Upper lobe of left lung (tissue), 6 donors: ENCODE measurements around the gene PRKCE. TPM values are rescaled to one million over a fixed set of nuclear protein-coding genes. Genes with fewer than 3 reads are reported as not detected.

Experiments
- ATAC-seq, 2 donors: fragments of 200-7000 bp; cut with Tn5 transposase; one replicate each; pipeline ENCODE4 v1.9.1; 2022; ENCODE audit warnings: mild to moderate bottlenecking in 2 of 2, moderate library complexity in 2 of 2; ENCODE audit not compliant: low FRiP score in 2 of 2
- DNase-seq, 2 donors: peaks; one replicate each; pipeline ENCODE4 v3.0.0-alpha.2; 2019 to 2020
- H3K27ac ChIP-seq, 4 donors: fragments of 200-600 bp; sonication (generic); one replicate each; pipeline ENCODE4 v1.5.1; 2016 to 2019
- H3K27me3 ChIP-seq, 4 donors: fragments of 200-600 bp; sonication (generic); one replicate each; pipeline ENCODE4 v1.5.1; 2017 to 2019
- H3K36me3 ChIP-seq, 4 donors: fragments of 200-600 bp; sonication (generic); one replicate each; pipeline ENCODE4 v1.5.1; 2016 to 2019
- H3K4me1 ChIP-seq, 4 donors: fragments of 200-600 bp; sonication (generic); one replicate each; pipeline ENCODE4 v1.5.1; 2018 to 2019
- H3K4me3 ChIP-seq, 4 donors: fragments of 200-600 bp; sonication (generic); one replicate each; pipeline ENCODE4 v1.5.1; 2017 to 2019; ENCODE audit warnings: mild to moderate bottlenecking in 2 of 4, moderate library complexity in 1 of 4
- H3K9me3 ChIP-seq, 4 donors: fragments of 200-600 bp; sonication (generic); one replicate each; pipeline ENCODE4 v1.5.1; 2018 to 2019
- EP300 ChIP-seq, 4 donors: sonication (generic); formaldehyde crosslinking; IDR thresholded peaks; one replicate each; pipeline ENCODE4 v1.5.1; 2017; ENCODE audit warnings: antibody characterized with exemption in 4 of 4, control low read depth in 2 of 4
- POLR2A ChIP-seq, 4 donors: fragments of 450-650 bp; IDR thresholded peaks; one replicate each; pipeline ENCODE4 v1.5.1; 2016 to 2017; ENCODE audit warnings: antibody characterized with exemption in 4 of 4, mild to moderate bottlenecking in 2 of 4
- POLR2AphosphoS5 ChIP-seq, 2 donors: sonication (generic); formaldehyde crosslinking; IDR thresholded peaks; one replicate each; pipeline ENCODE4 v1.5.1; 2017; ENCODE audit warnings: antibody characterized with exemption in 2 of 2
- WGBS, 2 donors: methylation state at CpG; one replicate each; pipeline ENCODE4 v1.1.5; 2017 to 2018; 5-methylcytosine and 5-hydroxymethylcytosine counted together
- total RNA-seq, 6 donors: library from RNA; depleted of rRNA in 4 of 6; stranded (reverse); fragments of >200 nt in 4 of 6; gene quantifications; one replicate each; pipeline versions ENCODE4 v1.1.0 to v1.2.1, GENCODE V29; 2016 to 2021
- TF ChIP-seq, protein P1 (sequence below), 6 experiments: fragments of 450-650 bp in 4 of 6; fragments of 200-600 bp in 2 of 6; sonication (generic) in 2 of 6; IDR thresholded peaks; one replicate each; pipeline ENCODE4 v1.5.1; 2016 to 2019; ENCODE audit warnings: antibody characterized with exemption in 6 of 6
- donor health status: DM: no; HTN: no; CAD: no; lungs with moderate emphysema.
- donor health status: DM: no; HTN: yes; CAD: no; lungs with severe emphysema.

The PRKCE gene
- total RNA-seq, 6 donors from 2014 or later = 54.9 to 124 (median 75.6) TPM

DNA sequence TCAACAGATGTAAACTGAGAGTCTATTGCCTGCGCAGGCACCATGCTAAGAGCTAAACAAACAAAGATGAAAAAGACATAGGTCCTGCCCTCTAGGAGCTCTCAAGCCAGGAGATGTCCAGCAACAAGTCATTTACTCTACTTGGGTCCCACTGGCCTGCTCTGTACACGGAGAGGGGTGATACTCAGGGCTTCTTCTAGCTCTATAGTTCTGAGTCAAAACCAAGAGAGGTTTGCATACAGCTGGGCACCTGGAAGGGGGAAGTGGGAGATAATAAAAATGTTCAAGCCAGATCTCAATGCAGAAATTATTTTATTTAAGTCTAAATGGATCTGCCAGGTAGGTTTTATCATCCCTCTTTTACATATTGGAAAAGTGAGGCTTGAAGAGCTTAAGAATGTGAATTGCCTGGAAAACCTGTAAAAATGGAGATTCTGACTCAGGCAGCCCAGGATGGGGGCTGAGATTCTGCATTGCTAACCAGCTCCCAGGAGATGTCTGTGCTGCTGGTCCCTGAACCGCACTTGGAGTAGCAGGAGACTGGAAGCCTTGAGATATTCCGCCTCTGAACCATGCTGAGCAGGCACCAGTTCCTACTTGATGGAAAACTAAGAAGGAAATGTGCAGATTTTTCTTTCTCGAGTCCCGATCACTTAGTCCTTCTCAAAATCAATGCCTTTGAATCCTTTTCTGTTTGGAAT, 201.1 kb downstream of the PRKCE start:
- DNase-seq (no peak), ATAC-seq (no peak)
- Histone ChIP-seq H3K4me1 (peaks cover 0 to 14% (median 3%) of the 10 kb centered on the region in 4 donors), H3K27me3 (no peaks in the 10 kb centered on the region), H3K36me3 (no peaks in the 10 kb centered on the region), H3K9me3 (no peaks in the 10 kb centered on the region), H3K27ac (no peak overlapping the region), H3K4me3 (no peak overlapping the region)
- TF ChIP-seq POLR2A (IDR thresholded peaks at IDR 0.05) (no peak), POLR2AphosphoS5 (IDR thresholded peaks at IDR 0.05) (no peak), EP300 (IDR thresholded peaks at IDR 0.05) (no peak)
- TF ChIP-seq, protein P1, sequence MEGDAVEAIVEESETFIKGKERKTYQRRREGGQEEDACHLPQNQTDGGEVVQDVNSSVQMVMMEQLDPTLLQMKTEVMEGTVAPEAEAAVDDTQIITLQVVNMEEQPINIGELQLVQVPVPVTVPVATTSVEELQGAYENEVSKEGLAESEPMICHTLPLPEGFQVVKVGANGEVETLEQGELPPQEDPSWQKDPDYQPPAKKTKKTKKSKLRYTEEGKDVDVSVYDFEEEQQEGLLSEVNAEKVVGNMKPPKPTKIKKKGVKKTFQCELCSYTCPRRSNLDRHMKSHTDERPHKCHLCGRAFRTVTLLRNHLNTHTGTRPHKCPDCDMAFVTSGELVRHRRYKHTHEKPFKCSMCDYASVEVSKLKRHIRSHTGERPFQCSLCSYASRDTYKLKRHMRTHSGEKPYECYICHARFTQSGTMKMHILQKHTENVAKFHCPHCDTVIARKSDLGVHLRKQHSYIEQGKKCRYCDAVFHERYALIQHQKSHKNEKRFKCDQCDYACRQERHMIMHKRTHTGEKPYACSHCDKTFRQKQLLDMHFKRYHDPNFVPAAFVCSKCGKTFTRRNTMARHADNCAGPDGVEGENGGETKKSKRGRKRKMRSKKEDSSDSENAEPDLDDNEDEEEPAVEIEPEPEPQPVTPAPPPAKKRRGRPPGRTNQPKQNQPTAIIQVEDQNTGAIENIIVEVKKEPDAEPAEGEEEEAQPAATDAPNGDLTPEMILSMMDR (IDR thresholded peaks at IDR 0.05) = no peak
- 89 to 91% methylated on average over 6 of the region's 6 CpGs for WGBS, 2 donors

DNA sequence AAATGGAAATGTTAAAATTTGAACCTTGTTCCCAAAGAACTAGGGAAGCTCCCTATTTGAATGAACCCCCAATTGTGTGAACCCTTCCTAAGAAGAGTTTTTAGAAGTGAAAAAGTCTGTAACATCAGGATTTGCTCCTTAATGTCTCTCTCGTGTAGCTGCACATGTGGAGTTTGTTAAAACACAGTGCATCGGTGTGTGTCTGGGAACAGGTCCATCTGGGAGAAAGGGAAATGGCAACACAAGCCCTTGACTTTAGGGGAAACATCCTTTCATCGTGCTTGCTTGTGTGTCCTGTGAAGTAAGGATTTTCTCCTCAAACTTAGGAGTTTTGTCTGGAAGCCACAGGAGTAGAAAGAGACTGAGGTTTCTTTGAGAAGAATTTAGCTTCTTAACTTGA, 203.9 kb downstream of the PRKCE start:
- Histone ChIP-seq H3K27ac (no peak overlapping the region), H3K4me3 (no peak overlapping the region), H3K36me3 (no peaks in the 10 kb centered on the region), H3K4me1 (peaks cover 7 to 21% (median 11%) of the 10 kb centered on the region in 4 donors), H3K27me3 (no peaks in the 10 kb centered on the region), H3K9me3 (no peaks in the 10 kb centered on the region)
- TF ChIP-seq, protein P1 (IDR thresholded peaks at IDR 0.05) = no peak
- TF ChIP-seq POLR2A (IDR thresholded peaks at IDR 0.05) = no peak
- no peak for TF ChIP-seq EP300 (IDR thresholded peaks at IDR 0.05)
- no peak for TF ChIP-seq POLR2AphosphoS5 (IDR thresholded peaks at IDR 0.05)
- 29 to 30% methylated on average over 3 of the region's 3 CpGs for WGBS, 2 donors
- ATAC-seq = no peak
- DNase-seq = no peak

DNA sequence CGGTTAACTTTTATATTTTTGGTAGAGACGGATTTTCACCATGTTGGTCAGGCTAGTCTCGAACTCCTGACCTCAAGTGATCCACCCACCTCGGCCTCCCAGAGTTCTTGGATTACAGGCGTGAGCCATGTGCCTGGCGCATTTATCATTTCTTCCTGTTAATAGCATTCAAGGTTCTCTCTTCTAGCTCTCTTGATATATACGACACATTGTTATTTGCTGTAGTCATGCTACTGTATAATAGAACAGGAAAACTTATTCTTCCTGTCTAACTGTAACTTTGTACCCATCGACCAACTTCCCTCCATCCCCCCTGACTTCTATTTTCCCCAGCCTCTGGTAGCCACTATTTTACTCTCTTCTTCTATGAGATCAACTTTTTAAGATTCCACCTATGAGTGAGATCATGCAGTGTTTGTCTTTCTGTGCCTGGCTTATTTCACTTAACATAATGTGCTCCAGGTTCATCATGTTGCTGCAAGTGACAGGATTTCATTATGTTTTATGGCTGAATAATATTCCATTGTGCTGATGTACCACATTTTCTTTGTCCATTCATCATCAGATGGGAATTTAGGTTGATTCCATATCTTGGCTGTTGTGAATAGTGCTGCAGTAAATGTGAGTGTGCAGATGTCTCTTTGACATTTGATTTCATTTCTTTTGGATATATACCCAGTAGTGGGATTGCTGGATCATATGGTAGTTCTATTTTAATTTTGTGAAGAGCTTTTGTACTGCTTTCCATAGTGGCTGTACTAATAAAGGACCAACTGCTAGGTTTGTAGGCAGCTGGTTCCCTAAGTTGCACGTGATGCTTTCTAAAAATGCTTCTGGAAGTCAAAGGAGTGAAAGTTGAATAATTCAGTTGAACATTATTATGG, 205.2 kb downstream of the PRKCE start:
- DNase-seq = no peak
- TF ChIP-seq, protein P1 (IDR thresholded peaks at IDR 0.05) = no peak
- TF ChIP-seq EP300 (IDR thresholded peaks at IDR 0.05) = no peak
- no peak for TF ChIP-seq POLR2A (IDR thresholded peaks at IDR 0.05)
- no peak for TF ChIP-seq POLR2AphosphoS5 (IDR thresholded peaks at IDR 0.05)
- WGBS, 2 donors = 75 to 83% methylated on average over 9 of the region's 9 CpGs
- H3K36me3 ChIP-seq = no peaks in the 10 kb centered on the region
- no peaks in the 10 kb centered on the region for H3K27me3 ChIP-seq
- H3K4me3 ChIP-seq = no peak overlapping the region
- ATAC-seq = no peak
- no peaks in the 10 kb centered on the region for H3K9me3 ChIP-seq
- no peak overlapping the region for H3K27ac ChIP-seq
- H3K4me1 ChIP-seq = peaks cover 16 to 33% (median 23%) of the 10 kb centered on the region in 4 donors

- no peak overlapping the region for H3K4me3 ChIP-seq
- no peaks in the 10 kb centered on the region for H3K36me3 ChIP-seq
- no peak overlapping the region for H3K27ac ChIP-seq
- ATAC-seq (no peak), DNase-seq (no peak)
- H3K9me3 ChIP-seq = no peaks in the 10 kb centered on the region
- 81 to 92% methylated on average over 4 of the region's 4 CpGs for WGBS, 2 donors
- no peaks in the 10 kb centered on the region for H3K27me3 ChIP-seq
- TF ChIP-seq, protein P1 (IDR thresholded peaks at IDR 0.05) = no peak
- TF ChIP-seq EP300 (IDR thresholded peaks at IDR 0.05) = no peak
- peaks cover 17 to 33% (median 24%) of the 10 kb centered on the region in 4 donors for H3K4me1 ChIP-seq
These were observed 205.8 kb downstream of the PRKCE start for GRCh38 chr2:45857275-45857609.
